Activated CD4-positive, CD25-positive, alpha-beta regulatory T cell (primary cell): ENCODE results near the gene CCDC138.
"Not testable (repeated sequence)": the region's sequence is repeated elsewhere in the genome, so short reads cannot be mapped to it uniquely, and the experiment has no call there.

Experiments
- DNase-seq, 4 experiments: peaks; one replicate each; lab custom pipeline; 2025; lab: John Stamatoyannopoulos, UW

The CCDC138 gene

GRCh38 chr2:108786354-108787215 is at the start of gene CCDC138:
Gene CCDC138 (plus strand): TSS chr2:108786771. CDS start chr2:108786823, 52 bp downstream.
- peak; percentile 78 to 87 (median 82) for DNase-seq

- not testable (repeated sequence) for DNase-seq
Measured at GRCh38 chr2:108757973-108758372, 28.6 kb upstream of the CCDC138 start.

- DNase-seq: not testable (repeated sequence)
Measured at GRCh38 chr2:108762618-108763017, 24.0 kb upstream of the CCDC138 start.

GRCh38 chr2:108766671-108767070 is 19.9 kb upstream of the CCDC138 start:
- not testable (repeated sequence) for DNase-seq

- DNase-seq: not testable (repeated sequence)
Measured at GRCh38 chr2:108767859-108768258, 18.7 kb upstream of the CCDC138 start.

- no peak for DNase-seq
Measured at GRCh38 chr2:108776475-108776874, 10.1 kb upstream of the CCDC138 start.

- no peak for DNase-seq
Measured at GRCh38 chr2:108778857-108779256, 7.7 kb upstream of the CCDC138 start.

GRCh38 chr2:108786008-108786353 is 590 bp upstream of the CCDC138 start:
- DNase-seq: no peak

GRCh38 chr2:108787216-108787541 is 608 bp downstream of the CCDC138 start:
- DNase-seq: no peak

- DNase-seq: no peak
Measured at GRCh38 chr2:108803045-108803736, 16.6 kb downstream of the CCDC138 start.

- DNase-seq: no peak
Measured at GRCh38 chr2:108805032-108805431, 18.5 kb downstream of the CCDC138 start.

GRCh38 chr2:108805782-108806181 is 19.2 kb downstream of the CCDC138 start:
- DNase-seq: no peak

GRCh38 chr2:108806371-108807113 is 20.0 kb downstream of the CCDC138 start:
- no peak for DNase-seq

- no peak for DNase-seq
Measured at GRCh38 chr2:108809936-108810335, 23.4 kb downstream of the CCDC138 start.

- DNase-seq: no peak
Measured at GRCh38 chr2:108810993-108811957, 24.7 kb downstream of the CCDC138 start.

GRCh38 chr2:108813732-108814131 is 27.2 kb downstream of the CCDC138 start:
- DNase-seq: no peak

- no peak for DNase-seq
Measured at GRCh38 chr2:108820482-108820881, 33.9 kb downstream of the CCDC138 start.

- no peak for DNase-seq
Measured at GRCh38 chr2:108823286-108823685, 36.7 kb downstream of the CCDC138 start.

- DNase-seq: no peak
Measured at GRCh38 chr2:108824316-108825070, 37.9 kb downstream of the CCDC138 start.

GRCh38 chr2:108825254-108825653 is 38.7 kb downstream of the CCDC138 start:
- no peak for DNase-seq

GRCh38 chr2:108825736-108826135 is 39.2 kb downstream of the CCDC138 start:
- DNase-seq: no peak
